Lower lobe of right lung (tissue), 2 donors: ENCODE data around the gene FRMD4A. TPM values are rescaled to one million over a fixed set of nuclear protein-coding genes. Genes with fewer than 3 reads are reported as not detected.

ENCODE experiments used
- ATAC-seq, 2 donors: fragments of 200-7000 bp; cut with Tn5 transposase; one replicate each; pipeline ENCODE4 v1.9.1; 2020 to 2022; ENCODE audit warnings: mild to moderate bottlenecking in 2 of 2, moderate library complexity in 2 of 2
- DNase-seq: peaks from one replicate; pipeline ENCODE4 v3.0.0-alpha.2; 2020
- H3K27ac ChIP-seq: fragments of 200-600 bp; one replicate; pipeline ENCODE4 v1.8.0; 2022
- H3K27me3 ChIP-seq: fragments of 200-600 bp; one replicate; pipeline ENCODE4 v1.8.0; 2022; ENCODE audit warnings: low read depth
- H3K36me3 ChIP-seq: fragments of 200-600 bp; one replicate; pipeline ENCODE4 v1.8.0; 2022; ENCODE audit warnings: mild to moderate bottlenecking
- H3K4me1 ChIP-seq: fragments of 200-600 bp; one replicate; pipeline ENCODE4 v1.8.0; 2022
- H3K4me3 ChIP-seq: fragments of 200-600 bp; one replicate; pipeline ENCODE4 v1.8.0; 2022; ENCODE audit warnings: mild to moderate bottlenecking
- H3K9me3 ChIP-seq: fragments of 200-600 bp; one replicate; pipeline ENCODE4 v1.8.0; 2022
- intact Hi-C: fragments of 100-400 bp; cut with DNase I; formaldehyde crosslinking; loops from one replicate; pipeline ENCODE4 v1.11.0; 2022
- total RNA-seq: library from RNA; stranded (reverse); fragmentation: NEBNext Ultra II Directional; extraction: Animal tissue kit (Norgen Biotek cat#: 25700); gene quantifications from one replicate; pipeline ENCODE4 v1.2.1, GENCODE V29; 2021
- TF ChIP-seq, protein P1 (sequence below): fragments of 200-600 bp; IDR thresholded peaks from one replicate; pipeline ENCODE4 v1.8.0; 2022; ENCODE audit warnings: antibody characterized with exemption, mild to moderate bottlenecking
- donor health status: DM: no; HTN: yes; CAD: no; lungs with severe emphysema.

The FRMD4A gene
- total RNA-seq, 1 donor from 2014 or later = 64.8 TPM

DNA sequence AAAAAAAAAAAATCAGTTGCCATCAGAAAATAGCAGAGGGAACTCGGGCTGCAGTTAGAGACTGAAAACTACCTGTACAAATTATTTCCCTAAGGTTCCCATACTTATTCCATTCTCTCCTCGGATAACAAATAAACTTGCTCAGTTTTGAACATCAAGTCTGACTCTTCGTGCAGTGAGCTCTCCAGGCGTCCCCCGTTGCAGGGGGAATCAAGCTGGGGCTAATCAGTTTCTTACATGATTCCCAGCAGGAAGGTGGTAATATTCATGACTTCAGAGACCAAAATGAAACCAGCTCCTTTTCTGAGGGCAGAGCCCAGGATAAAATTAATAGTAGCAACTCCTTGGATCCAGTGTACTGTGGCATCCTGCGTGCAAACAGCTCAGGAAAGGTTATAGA is 135.3 kb downstream of the FRMD4A start:
- Histone ChIP-seq H3K27ac (no peak overlapping the region), H3K9me3 (no peaks in the 10 kb centered on the region), H3K27me3 (peaks cover 9% of the 10 kb centered on the region), H3K36me3 (no peaks in the 10 kb centered on the region), H3K4me1 (no peaks in the 10 kb centered on the region), H3K4me3 (no peak overlapping the region)
- TF ChIP-seq, protein P1, sequence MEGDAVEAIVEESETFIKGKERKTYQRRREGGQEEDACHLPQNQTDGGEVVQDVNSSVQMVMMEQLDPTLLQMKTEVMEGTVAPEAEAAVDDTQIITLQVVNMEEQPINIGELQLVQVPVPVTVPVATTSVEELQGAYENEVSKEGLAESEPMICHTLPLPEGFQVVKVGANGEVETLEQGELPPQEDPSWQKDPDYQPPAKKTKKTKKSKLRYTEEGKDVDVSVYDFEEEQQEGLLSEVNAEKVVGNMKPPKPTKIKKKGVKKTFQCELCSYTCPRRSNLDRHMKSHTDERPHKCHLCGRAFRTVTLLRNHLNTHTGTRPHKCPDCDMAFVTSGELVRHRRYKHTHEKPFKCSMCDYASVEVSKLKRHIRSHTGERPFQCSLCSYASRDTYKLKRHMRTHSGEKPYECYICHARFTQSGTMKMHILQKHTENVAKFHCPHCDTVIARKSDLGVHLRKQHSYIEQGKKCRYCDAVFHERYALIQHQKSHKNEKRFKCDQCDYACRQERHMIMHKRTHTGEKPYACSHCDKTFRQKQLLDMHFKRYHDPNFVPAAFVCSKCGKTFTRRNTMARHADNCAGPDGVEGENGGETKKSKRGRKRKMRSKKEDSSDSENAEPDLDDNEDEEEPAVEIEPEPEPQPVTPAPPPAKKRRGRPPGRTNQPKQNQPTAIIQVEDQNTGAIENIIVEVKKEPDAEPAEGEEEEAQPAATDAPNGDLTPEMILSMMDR = no peak
- no peak for DNase-seq
- intact Hi-C loops = no loop called here
- ATAC-seq = no peak

DNA sequence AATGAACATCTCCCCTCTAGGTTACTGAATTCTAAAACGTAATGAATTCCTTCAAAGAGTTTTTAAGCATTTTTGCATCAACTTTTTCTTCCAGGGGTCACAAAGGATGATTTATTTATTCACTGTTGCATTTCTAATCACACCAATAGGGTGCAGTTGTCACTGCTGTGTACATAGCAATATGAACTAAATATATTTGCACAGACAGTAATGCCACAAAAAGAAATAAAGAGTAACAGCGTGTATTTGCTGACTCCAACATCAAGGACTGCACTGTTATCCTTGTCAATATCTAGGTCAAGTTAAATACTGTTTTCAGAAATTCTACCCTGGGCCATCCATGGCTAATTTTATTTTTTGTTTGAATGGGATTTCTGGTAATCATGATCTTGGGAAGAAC is 138.0 kb downstream of the FRMD4A start:
- Histone ChIP-seq H3K4me1 (no peaks in the 10 kb centered on the region), H3K36me3 (no peaks in the 10 kb centered on the region), H3K9me3 (no peaks in the 10 kb centered on the region), H3K27me3 (no peaks in the 10 kb centered on the region), H3K4me3 (no peak overlapping the region), H3K27ac (no peak overlapping the region)
- intact Hi-C loops = no loop called here
- ATAC-seq (no peak), DNase-seq (no peak)
- TF ChIP-seq, protein P1 = no peak

DNA sequence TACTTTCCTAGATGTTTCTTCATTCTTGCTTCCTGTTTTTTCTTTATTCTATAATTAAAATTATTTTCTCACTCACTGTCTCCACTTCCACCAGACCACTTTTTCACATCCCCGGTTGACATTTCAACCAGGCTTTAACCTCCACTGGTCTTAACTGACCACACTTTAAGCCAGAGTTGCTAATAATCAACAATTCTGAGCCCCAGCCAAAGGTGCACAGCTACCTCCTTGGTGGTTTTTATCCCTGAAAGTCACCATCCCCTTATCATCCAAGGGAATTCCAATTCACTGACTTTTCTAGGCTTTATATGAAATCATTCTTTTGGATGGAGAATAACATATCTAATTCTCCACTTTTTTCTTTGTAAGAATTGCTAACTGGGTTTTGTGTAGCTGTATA is 138.9 kb downstream of the FRMD4A start:
- H3K36me3 ChIP-seq = no peaks in the 10 kb centered on the region
- ATAC-seq = no peak
- TF ChIP-seq, protein P1 = no peak
- intact Hi-C loops = no loop called here
- no peaks in the 10 kb centered on the region for H3K27me3 ChIP-seq
- DNase-seq = no peak
- H3K4me1 ChIP-seq = no peaks in the 10 kb centered on the region
- H3K27ac ChIP-seq = no peak overlapping the region
- no peak overlapping the region for H3K4me3 ChIP-seq
- H3K9me3 ChIP-seq = no peaks in the 10 kb centered on the region

DNA sequence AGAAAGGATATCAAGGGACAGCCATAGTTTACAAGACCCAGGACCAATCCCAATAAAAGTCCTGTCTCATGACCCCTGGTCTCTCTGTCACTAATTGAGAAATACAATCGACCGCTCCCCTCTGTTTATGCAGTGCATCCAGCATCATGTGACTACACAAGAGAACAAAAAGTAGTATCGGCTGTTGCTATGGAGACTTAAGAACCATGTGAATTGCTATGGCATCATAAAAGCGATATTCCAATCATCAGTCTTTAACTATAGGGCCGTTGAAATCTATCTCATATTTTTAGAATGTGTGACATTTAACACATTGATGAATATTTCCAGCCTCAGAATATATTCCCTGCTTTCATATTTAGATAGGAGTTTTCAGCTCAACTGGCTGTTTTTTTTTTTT is 139.3 kb downstream of the FRMD4A start:
- no peaks in the 10 kb centered on the region for H3K4me1 ChIP-seq
- H3K27ac ChIP-seq = no peak overlapping the region
- H3K4me3 ChIP-seq = no peak overlapping the region
- no peak for ATAC-seq
- H3K27me3 ChIP-seq = no peaks in the 10 kb centered on the region
- no peaks in the 10 kb centered on the region for H3K9me3 ChIP-seq
- H3K36me3 ChIP-seq = no peaks in the 10 kb centered on the region
- no peak for DNase-seq
- TF ChIP-seq, protein P1 = no peak
- intact Hi-C loops = no loop called here

DNA sequence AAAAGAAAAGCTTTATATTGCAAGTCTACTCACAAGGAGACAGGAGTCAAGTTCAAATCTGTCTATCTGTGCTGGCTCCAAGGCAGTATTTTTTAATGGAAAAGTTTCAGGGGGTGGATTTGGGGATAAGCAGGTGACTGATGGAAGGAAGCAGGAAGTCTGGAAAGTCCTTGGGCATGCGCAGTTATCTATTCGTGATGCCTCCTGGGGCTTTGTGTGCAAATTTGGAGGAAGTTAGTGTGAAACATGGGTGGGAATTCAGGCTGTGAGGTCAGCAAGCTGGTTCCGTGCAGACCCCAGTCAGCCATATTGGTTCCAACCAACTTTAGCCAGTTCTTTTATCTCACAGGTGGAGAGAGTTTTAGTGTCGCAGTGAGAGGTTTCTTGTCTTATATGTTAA is 140.0 kb downstream of the FRMD4A start:
- Histone ChIP-seq H3K36me3 (no peaks in the 10 kb centered on the region), H3K9me3 (no peaks in the 10 kb centered on the region), H3K27me3 (no peaks in the 10 kb centered on the region), H3K4me3 (no peak overlapping the region), H3K27ac (no peak overlapping the region), H3K4me1 (no peaks in the 10 kb centered on the region)
- no peak for ATAC-seq
- intact Hi-C loops = no loop called here
- TF ChIP-seq, protein P1 = no peak
- DNase-seq = no peak

DNA sequence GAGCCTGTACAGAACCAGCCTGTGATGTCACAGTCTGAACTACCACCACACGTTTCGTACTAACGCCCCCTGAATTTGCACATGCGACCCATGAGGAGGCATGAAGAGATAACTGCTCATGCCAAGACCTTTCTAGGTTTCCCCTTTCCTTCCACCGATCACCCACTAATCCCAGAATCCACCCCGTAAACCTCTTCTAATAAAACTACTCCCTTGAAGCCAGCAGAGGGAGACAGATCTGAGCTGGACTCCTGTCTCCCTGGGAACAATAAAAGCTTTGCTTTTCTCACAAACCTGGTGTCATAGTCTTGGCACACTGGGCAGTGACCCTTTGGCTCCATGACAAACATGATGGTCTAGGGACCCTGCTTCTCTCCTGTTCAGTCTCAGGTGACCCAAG is 144.5 kb downstream of the FRMD4A start:
- Histone ChIP-seq H3K27me3 (peaks cover 12% of the 10 kb centered on the region), H3K27ac (no peak overlapping the region), H3K9me3 (no peaks in the 10 kb centered on the region), H3K4me1 (no peaks in the 10 kb centered on the region), H3K36me3 (no peaks in the 10 kb centered on the region), H3K4me3 (no peak overlapping the region)
- intact Hi-C loops = no loop called here
- TF ChIP-seq, protein P1 = no peak
- DNase-seq = no peak
- ATAC-seq = no peak
